GM18867 (cell line): ENCODE measurements around the gene VRTN.
"Not testable (repeated sequence)": the region's sequence is repeated elsewhere in the genome, so short reads cannot be mapped to it uniquely, and the experiment has no call there.

ENCODE experiments used
- ATAC-seq: cut with Tn5 transposase; IDR thresholded peaks from one replicate; pipeline ENCODE4 v1.9.1; 2021; ENCODE audit warnings: mild to moderate bottlenecking, moderate library complexity; ENCODE audit not compliant: unreplicated experiment

Gene VRTN

DNA sequence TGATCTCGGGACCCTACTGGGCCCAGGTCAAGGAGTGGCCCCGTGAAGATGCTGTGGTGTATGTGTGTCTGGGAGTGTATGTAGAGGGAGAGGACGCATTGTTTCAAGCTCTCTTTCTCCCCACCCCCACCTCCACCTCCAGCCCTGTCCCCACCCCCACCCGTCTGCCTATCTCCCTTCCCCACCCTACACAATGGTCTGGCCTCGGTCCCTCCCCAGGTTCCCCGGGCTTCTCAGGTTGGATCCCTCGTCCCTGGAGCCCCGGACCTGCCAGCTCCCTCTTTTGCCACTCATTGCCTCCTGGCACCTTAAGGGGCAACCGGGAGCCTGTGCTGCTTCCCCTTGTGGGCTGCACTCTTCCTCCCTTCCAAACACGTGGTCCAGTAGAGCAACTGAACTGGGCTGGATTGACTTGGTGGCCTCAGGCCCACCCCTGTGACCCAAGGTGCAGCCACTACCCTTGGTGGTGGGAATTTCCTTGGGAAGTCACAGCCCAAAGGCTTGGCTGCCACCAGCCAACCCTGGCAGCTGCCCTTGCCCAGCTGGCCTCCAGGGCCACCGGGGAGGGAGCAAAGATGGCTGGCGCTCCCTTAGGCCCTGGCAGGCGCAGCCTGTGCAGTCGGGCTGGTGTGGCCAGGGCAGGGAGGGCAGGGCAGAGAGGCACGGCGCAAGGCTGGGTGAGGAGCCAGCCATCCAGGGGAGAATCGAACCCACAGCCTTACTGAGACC is 628 bp downstream of the VRTN start:
- ATAC-seq = no peak

DNA sequence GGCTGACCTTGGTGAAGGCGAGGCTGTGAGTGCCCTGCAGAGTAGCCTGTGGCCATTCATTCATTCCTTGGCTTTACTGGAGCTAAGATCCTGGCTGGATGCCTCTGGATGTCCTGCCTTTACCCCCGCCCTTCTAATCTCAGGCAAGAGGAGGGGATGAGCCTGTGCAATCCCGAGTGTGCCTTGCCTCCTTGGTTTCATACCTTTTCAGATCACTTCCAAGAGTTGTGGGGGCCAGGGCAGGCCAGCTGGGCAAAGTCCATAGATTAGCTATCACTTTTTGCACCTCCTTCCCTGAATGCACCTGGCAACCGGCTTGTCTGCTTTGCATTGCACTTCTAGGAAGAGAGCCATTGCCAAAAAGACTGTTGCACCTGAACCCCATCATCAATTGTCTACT is 1.5 kb downstream of the VRTN start:
- ATAC-seq = no peak

DNA sequence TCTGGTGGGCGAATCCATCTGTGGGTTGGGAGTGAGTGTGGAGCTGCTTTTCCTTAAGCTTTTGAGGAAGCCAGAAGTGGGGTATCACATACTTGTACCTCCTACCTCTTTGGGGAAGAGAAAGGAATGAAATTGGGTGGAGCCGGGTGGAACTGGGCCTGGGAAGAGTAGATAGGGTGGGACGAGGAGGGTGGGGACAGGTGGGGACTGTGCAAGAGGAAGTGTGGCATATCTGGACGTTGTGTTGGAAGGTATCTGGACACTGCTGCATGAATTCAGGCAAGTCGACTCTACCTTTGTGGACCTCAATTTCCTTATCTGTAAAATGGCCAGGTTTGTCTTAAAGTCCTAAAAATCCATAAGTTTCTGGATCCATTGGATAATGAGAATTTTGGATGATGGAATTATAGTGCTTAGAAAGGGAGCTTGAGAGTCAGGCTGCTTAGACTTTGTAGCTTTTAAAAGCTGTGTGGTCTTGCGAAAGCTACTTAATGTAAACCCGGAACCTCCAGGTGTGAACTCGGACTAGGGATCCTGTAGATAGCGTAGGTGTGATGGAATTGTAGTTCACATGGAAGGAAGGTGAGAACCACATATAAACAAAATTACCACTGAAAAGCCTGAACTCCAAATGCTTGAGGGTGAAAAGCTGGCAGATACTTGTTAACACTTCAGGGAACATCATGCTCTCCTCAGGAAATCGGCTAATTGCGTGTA is 2.1 kb downstream of the VRTN start:
- no peak for ATAC-seq

DNA sequence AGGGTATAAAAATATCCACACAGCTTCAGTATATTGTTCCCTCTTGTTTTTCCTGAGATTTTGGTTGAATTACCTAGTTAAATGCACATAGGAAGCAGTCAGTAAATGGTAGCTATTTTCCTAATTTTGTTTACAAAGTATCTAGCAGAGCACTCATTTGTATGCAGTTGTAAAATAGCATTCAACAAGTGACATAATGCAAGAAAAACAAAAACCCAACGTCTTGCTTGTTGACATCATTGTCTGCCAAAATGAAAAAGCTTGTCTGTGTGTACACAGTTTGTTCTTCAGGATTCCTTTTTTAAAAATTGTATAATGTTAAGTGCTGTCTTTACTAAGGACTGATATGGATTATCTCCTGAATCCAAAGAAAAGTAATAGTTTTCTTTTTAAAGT is 2.7 kb downstream of the VRTN start:
- ATAC-seq = no peak

DNA sequence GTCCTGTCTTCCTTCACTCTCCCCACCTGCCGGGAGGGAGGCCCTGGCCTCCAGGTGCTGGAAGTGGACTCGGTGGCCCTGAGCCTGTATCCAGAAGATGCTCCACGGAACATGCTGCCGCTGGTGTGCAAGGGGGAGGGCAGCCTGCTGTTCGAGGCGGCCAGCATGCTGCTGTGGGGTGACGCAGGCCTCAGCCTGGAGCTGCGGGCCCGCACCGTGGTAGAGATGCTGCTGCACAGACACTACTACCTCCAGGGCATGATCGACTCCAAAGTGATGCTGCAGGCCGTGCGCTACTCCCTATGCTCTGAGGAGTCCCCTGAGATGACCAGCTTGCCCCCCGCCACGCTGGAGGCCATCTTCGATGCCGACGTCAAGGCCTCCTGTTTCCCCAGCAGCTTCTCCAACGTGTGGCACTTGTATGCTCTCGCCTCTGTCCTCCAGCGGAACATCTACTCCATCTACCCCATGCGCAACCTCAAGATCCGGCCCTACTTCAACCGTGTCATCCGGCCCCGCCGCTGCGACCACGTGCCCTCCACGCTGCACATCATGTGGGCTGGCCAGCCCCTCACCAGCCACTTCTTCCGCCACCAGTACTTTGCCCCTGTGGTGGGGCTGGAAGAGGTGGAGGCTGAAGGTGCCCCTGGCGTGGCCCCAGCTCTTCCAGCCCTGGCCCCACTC is 8.8 kb downstream of the VRTN start:
- no peak for ATAC-seq

DNA sequence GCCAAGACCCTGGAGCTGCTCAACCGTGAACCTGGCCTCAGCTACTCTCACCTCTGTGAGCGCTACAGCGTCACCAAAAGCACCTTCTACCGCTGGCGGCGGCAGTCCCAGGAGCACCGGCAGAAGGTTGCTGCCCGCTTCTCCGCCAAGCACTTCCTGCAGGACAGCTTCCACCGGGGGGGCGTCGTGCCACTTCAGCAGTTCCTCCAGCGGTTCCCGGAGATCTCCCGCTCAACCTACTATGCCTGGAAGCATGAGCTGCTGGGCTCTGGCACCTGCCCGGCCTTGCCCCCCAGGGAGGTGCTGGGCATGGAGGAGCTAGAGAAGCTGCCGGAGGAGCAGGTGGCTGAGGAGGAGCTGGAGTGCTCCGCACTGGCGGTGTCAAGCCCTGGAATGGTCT is 9.3 kb downstream of the VRTN start:
- no peak for ATAC-seq

DNA sequence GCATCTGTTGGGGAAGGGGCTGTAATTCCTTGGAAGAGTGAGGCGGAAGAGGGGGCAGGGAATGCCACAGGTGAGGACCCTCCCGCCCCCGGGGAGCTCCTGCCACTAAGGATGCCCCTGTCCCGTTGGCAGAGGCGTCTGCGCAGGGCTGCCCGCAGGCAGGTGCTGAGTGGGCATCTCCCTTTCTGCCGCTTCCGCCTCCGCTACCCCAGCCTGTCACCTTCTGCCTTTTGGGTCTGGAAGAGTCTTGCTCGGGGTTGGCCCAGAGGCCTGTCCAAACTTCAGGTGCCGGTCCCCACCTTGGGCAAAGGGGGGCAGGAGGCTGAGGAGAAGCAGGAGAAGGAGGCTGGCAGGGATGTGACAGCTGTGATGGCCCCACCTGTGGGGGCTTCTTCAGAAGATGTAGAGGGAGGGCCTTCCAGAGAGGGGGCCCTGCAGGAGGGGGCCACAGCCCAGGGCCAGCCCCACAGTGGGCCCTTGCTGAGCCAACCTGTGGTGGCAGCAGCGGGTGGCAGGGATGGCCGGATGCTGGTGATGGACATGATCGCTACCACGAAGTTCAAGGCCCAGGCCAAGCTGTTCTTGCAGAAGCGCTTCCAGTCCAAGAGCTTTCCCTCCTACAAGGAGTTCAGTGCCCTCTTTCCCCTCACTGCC is 10.0 kb downstream of the VRTN start:
- ATAC-seq = no peak

DNA sequence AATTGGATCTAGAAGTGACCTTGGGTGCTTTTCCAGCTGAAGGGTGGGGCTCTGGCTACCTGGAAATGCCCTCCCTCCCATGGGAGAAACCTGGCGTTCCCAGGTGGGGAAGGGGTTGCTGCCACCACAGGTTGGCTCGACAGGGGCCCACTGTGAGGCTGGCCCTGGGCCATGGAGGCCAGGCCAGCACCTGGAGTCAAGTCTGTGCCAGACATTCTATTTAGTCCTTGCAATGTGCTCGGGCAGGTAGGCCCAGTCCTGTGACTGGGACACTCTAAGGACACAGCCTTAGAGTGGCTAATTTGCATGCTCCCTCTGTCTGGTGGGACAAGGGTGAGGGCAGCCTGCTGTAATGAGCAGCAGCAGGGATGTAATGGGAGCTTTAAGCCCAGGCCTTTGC is 11.9 kb downstream of the VRTN start:
- ATAC-seq = no peak

DNA sequence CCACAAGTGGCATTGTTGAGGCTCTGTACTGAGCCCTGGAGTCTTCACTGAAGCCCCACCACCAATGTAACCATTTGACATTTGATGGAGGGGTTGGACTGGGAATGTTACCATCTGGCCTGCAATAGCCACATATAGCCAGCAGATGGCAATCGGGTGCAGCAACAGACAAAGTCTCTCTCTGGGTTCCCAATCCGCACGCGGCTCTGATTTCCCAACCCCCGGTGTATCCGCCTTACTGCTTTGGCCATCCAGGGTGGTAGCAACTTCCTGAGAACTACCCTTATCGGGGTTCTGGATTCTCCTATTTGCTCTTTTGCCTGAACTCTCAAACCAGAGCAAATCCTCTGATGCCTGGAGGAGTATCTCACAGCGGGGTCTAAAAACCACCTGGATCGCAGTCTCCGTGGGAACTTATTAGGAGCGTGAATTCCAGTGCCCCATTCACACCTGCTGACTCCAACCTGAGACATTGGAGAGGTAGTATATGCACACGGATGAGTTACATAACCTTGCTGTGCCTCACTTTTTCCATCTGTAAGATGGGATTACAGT is 14.2 kb downstream of the VRTN start:
- ATAC-seq = no peak

DNA sequence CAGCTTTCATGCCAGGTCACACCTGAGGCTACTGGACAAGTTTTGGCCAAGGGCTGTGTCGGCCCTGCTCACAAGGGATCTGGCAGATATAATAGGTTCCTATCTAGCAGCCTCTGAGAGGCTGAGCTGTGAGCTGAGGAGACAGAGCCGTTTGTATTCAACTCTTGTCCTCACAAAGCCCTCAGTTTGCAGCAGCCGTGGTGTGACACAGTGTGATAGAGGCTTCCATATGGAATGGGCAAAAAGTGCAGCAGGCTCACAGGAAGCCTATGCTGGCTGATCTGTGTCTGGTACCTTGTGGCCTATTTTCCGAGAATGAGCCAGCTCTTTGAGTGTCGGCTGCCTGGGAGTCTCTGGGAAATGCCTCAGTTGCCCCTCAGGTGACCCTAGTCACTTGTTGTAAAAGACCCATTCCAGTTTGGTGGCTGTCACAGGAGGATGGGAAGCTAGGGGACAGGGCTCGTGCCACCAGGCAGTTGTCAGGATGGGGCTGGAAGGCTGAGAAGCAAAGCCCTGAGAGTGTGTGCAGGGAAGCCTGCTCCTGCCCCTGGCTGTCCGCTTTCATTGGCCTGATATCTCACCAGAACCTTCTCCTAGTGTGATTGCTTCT is 16.1 kb downstream of the VRTN start:
- no peak for ATAC-seq

DNA sequence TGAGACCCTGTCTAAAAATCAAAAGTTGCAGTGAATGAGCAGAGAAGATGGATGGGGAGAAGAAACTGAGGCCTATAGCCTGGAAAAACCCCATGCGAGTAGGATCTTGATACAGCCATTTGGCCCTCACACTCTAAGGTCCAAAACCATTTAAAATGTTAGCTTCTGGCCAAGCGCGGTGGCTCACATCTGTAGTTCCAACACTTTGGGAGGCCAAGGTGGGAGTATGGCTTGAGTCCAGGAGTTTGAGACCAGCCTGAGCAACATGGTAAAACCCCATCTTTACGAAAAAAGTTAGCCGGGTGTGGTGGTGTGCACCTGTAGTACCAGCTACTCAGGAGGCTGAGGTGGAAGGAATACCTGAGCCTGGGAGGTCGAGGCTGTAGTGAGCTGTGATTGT is 19.8 kb downstream of the VRTN start:
- no peak for ATAC-seq

DNA sequence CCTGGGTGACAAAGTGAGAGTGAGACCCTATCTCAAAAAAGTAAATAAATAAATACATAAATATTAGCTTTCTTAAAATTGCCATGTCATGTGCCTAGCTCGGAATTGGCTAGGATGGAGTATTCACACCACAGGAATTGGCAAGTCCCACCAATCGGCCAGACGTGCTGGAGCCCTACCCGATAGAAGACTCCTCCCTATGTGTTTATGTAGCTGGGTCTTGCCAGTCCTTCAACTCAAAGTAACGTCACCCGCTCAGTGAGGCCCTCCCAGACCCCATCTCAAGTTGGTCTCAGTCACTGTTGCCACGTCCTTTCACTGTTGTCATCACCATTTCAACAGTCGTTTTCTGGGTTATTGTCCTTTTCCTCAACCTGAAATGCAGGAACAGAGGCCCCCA is 20.2 kb downstream of the VRTN start:
- no peak for ATAC-seq

DNA sequence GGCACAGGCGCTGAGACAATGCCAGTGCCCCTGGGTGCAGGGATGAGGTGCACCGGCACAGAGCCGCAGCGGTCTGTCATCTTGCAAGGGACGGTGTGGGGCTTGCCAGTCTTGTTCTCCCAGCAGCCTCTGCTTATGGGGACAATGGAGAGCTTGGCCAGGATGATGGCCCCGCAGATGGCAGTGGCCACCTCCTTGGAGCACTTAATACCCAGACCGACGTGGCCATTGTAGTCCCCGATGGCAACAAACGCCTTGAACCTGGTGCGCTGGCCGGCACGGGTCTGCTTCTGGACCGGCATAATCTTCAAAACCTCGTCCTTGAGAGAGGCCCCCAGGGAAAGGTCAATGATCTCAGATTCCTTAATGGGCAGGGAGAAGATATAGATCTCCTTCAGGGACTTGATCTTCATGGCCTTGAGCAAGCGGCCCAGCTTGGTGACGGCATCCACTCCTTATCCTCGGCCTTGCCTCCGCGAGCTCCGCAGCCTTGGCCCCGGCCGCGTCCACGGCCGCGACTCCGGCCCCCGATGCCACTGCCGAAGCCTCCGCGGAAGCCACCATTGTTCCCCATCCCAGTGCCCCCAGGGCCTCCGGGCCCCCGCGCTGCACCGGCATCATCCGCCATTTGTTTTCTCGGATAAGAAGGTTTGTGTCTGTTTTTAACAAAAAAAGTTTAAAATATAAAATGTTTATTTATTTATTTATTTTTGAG is 29.9 kb downstream of the VRTN start:
- no peak for ATAC-seq

DNA sequence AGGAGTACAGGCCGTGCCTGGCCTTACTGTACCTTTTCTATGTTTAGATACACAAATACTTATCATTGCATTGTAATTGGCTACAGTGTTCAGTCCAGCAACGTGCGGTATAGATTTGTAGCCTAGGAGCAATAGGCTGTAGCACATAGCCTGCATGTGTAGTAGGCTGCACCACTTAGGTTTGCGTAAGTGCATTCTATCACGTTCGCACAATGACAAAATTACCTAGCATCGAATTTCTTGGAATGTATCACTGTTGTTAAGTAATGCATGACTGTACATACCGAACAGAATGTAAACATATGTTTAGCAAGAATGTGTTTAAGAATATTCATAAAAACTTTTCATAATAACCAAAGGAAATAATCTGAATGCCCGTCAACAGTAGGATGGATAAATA is 31.9 kb downstream of the VRTN start:
- no peak for ATAC-seq

DNA sequence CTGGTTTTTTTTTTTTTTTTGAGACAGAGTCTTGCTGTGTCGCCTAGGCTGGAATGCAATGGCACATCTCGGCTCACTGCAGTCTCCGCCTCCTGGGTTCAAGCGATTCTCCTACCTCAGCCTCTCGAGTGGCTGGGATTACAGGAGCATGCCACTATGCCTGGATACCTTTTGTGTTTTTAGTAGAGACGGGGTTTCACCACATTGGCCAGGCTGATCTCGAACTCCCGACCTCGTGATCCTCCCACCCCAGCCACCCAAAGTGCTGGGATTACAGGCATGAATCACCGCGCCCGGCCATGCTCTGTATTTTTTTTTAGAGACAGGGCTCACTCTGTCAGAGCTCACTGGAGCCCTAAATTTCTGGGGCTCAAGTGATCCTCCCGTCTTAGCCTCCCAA is 32.6 kb downstream of the VRTN start:
- ATAC-seq = no peak

DNA sequence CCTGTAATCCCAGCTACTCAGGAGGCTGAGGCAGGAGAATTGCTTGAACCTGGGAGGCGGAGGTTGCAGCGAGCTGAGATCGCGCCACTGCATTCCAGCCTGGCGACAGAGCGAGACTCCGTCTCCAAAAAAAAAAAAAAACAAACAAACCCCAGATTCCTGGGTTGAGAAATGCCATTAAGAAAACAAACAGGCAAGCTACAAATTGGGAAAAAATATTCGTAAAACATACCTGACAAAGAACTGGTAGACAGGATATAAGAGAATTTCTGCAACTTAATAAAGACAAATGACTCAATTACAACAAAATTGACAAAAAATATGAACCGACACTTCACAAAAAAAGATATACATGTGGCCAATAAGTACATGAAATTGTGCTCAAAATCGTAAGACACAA is 33.3 kb downstream of the VRTN start:
- not testable (repeated sequence) for ATAC-seq

DNA sequence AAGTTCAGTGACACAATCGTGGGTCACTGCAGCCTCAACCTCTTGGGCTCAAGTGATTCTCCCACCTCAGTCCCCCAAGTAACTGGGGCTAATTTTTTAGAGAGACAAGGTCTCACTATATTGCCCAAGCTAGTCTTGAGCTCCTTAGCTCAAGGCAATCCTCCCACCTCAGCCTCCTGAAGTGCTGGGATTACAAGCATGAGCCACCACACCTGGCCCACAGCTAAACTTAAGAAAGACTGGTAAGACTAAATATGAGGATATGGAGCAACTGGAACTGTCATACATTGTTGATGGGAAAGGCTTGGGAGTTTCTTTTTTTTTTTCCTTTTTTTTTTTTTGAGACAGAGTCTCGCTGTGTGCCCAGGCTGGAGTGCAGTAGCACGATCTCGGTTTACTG is 34.0 kb downstream of the VRTN start:
- ATAC-seq = no peak

DNA sequence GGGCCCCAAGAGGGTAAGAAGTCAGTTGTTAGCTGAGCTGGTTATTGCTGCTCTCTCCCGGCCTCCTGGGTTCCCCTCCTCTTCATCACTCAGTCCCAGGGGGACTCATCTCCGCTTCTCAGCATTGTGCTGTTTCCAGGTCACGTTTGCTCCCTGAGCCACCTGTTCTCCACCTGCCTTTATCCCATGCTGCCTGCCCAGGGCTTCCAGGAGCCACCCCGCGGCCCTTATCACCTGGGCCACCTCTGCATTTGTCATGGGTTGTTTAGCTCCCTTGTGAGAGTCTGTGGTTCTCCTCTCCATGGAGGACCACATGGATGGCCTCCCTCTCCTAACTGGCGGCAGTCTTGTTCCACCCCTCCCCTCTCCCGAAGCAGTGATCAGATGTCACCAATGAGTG is 41.7 kb downstream of the VRTN start:
- ATAC-seq = no peak

DNA sequence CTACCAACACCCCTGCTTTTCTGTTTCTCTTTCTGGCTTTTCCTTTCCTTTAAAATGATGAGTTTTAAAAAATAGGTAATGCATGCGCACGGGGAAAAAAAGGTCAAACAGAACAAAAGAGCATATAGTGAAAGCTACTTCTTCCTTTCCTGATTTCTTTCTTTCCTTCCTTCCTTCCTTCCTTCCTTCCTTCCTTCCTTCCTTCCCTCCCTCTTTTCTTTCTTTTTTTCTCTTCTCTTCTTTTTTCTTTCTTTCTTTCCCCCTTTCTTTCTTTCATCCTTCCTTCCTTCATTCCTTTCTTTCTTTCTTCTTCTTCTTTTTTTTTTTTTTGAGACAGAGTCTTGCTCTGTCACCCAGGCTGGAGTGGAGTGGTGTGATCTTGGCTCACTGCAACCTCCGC is 42.2 kb downstream of the VRTN start:
- ATAC-seq = not testable (repeated sequence)

DNA sequence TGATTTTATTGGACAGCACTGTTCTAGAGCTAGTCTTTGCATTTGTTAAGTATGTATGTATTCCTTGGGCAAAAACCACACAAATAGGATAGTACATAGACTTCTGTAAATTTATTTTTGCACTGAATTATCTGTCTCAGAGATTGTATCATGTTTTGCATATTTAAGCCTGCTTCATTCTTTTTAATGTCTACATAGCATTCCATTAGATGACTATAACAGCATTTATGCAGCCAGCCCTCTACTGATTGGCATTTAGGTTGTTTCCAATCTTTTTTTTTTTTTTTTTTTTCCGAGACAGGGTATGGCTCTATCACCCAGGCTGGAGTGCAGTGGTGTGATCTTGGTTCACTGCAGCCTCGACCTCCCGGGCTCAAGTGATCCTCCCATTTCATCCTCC is 43.2 kb downstream of the VRTN start:
- ATAC-seq = no peak
